ENCODE results near the gene RCCD1.
"Not testable (repeated sequence)": the region's sequence is repeated elsewhere in the genome, so short reads cannot be mapped to it uniquely, and the experiment has no call there.

The RCCD1 gene

GRCh38 chr15:90918034-90918788 lies 36.5 kb upstream of the RCCD1 start:
- DNase-seq (ENCODE audit: low read depth) = no peak

GRCh38 chr15:90918835-90919234 lies 35.8 kb upstream of the RCCD1 start:
- no peak for DNase-seq (ENCODE audit: low read depth)

GRCh38 chr15:90921887-90922286 lies 32.8 kb upstream of the RCCD1 start:
- DNase-seq (ENCODE audit: low read depth) = no peak

- DNase-seq (ENCODE audit: low read depth) = not testable (repeated sequence)
Measured at GRCh38 chr15:90922712-90923322, 31.9 kb upstream of the RCCD1 start.

DNA sequence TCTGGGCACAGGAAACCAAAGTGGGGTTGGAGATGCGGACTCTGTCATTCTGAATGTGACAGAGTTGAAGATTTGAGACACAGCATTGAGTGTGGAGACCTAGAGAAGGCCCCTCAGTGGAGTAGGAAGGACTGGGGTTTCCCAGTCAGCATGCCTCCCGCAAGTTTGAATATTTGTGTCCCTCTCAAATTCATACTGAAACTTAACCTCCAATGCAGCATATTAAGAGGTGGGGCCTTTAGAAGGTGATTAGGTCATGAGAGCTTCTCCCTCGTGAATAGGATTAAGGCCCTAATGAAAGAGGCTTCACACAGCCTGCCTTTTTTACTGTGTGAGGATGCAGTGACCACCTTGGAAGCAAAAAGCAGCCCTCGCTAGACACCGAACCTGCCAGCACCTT lies 30.3 kb upstream of the RCCD1 start:
- no peak for DNase-seq (ENCODE audit: low read depth)

GRCh38 chr15:90926766-90927165 lies 27.9 kb upstream of the RCCD1 start:
- DNase-seq (ENCODE audit: low read depth) = not testable (repeated sequence)

DNA sequence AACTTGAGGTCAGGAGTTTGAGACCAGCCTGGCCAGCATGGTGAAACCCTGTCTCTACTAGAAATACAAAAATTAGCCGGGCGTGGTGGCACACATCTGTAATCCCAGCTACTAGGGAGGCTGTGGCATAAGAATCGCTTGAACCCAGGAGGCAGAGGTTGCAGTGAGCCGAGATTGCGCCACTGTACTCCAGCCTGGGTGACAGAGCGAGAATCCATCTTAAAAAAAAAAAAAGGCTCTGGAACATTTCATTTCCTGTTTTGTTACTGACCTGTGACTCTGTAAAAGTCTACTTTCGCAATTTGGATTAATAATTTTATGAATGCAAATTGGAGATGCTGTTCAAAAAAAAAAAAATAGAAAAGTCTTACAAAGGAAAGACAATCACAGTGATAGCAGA lies 26.6 kb upstream of the RCCD1 start:
- not testable (repeated sequence) for DNase-seq (ENCODE audit: low read depth)

GRCh38 chr15:90929246-90930019 lies 25.3 kb upstream of the RCCD1 start:
- no peak for DNase-seq (ENCODE audit: low read depth)

DNA sequence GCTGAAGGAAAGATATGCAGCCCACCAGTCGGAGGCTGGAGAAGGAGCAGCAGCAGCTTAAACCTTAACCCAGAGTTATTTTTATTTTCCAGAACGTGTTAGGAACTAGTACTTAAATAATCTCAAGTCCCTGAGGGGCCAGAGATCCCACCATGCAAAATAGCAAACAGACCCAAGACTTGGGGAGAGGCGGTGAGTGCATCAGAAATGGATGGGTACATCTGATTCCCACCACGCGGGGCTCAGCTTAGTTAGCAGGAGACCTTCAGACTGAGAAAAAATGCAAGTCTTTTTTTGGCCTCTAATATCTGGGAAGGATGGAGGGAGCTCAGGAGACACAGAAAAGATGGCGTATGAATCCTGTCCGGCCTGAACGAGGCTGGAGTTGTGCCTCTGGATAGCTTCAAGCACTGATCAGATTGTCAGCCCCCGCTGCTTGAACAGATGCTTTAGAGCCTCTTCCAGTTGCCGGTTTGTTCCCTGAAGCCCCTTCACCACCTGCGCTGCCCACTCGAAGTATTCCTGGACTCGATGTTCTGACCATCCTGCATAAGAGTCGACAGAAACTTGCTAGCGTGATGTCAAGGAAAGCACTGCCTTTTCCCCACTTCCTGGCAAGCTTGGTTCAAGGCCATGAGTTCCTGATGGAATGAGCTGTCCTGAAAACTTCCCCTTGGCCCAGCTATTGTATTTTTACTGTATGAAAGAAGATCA lies 23.7 kb upstream of the RCCD1 start:
- DNase-seq (ENCODE audit: low read depth) = no peak

GRCh38 chr15:90931575-90931827 lies 23.2 kb upstream of the RCCD1 start:
- DNase-seq (ENCODE audit: low read depth) = no peak

DNA sequence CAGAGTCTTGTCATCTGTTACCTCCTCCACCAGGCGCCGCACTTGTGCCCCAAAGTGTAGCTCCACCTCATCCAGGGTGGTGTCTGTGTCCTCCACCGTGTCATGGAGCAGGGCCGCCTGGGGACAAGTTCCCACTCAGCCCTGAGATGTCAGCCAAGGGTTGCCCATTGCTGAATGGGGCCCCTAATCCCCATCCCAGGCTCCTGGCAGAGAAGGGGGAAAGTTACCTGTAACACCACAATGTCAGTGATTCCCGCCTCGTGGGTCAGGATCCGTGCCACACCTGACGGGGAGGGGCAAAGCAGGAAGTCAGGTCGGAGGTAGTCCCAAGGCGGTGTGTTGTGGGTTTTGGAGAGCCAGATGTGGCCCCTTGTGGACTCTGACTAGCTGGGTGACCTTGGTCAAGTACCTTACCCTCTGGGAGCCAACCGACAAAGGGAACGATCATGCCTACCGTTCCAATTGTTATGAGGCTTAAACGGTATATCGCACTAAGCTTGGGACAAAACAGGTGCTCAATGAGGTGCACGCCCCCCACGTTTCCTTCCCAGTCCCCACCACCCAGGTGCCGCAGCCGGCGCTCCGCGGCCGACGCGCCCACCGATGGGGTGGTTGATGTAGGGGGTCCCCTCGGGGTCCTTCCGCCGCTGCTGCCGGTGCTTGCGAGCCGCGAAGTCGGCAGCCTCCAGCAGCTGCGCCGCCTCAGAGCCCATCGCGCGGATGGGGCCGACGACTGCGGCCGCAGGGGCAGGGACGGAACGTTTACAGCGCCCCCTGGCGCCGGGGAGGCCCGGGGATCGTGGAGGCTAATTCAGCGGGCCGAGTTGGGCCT lies 22.6 kb upstream of the RCCD1 start, which contains the start of gene HDDC3:
Gene HDDC3 (minus strand): TSS at position 722 of the 832 bp plus-strand sequence. CDS start 9 bp downstream, at position 713.
- peak; percentile 80 for DNase-seq (ENCODE audit: low read depth)

- DNase-seq (ENCODE audit: low read depth) = no peak
Measured at GRCh38 chr15:90932660-90932991, 22.1 kb upstream of the RCCD1 start.

GRCh38 chr15:90933301-90933700 lies 21.4 kb upstream of the RCCD1 start:
- no peak for DNase-seq (ENCODE audit: low read depth)

GRCh38 chr15:90934256-90934948 lies 20.3 kb upstream of the RCCD1 start:
- DNase-seq (ENCODE audit: low read depth) = peak; percentile 77

DNA sequence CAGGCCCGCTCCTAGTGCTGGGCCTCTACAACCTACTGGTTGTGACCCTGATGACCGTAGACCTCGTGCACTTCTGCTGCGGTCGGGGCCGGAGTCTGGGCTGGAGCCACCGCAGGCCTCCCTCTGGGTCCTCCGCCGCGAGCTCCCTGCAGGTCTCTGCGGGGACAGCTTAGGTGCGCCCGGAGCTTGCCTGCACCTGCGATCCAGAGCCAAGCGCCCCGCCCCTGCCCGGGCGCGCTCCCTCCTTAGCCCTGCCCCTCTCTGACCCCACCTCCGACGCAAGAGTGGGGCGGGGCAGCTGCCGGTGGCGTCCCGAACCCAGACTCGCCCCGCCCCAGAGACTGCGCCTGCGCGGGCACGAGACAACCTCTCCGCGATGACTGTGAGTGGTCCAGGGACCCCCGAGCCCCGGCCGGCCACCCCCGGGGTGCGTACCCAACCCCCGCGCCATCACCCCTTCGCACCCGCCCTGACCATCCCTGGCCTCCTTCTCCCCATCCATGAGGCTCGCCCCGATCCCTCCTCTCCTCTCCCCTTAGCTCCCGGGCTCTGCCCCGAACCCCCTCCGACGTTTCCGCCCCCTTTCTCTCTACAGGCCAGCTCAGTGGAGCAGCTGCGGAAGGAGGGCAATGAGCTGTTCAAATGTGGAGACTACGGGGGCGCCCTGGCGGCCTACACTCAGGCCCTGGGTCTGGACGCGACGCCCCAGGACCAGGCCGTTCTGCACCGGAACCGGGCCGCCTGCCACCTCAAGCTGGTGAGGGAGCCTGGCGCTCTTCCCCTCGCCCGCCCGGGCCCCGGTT lies 19.5 kb upstream of the RCCD1 start, which contains the start of gene UNC45A:
Gene UNC45A (plus strand): TSS at position 337 of the 803 bp plus-strand sequence. CDS start 40 bp downstream, at position 377.
- peak; percentile 78 for DNase-seq (ENCODE audit: low read depth)

DNA sequence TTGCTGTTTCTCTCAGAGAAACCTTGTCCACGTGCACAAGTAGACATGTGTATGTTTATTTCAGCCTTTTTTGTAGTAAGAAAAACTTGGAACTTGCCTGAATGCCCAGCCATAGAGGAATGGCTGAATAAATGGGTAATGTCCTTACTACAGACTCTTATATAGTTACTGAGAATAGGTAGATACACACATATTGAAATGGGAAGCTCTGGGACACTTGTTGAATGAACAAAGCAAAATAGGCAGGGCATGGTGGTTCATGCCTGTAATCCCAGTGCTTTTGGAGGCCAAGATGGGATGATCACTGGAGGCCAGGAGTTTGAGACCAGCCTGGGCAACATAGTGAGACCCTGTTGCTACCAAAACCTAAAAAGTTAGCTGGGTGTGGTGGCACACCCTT lies 17.9 kb upstream of the RCCD1 start:
- no peak for DNase-seq (ENCODE audit: low read depth)

DNA sequence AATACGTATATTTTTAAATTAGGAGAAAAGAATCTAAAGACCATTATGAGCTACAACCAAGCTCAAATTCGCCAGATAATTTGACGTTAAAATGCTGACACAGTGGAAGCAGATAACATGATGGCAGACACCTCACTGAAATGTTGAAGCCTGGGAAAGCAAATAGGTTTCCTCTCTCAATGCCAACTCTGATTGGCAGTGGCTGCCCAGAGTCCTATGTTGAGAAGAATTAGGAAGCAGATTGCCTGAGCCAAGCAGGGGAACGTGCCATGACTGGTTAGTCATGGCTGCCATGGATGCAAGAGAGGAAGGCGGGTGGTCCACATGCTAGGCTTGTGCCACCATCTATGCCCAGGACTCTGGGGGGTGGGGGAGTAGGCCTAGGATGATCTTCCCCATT lies 16.4 kb upstream of the RCCD1 start:
- DNase-seq (ENCODE audit: low read depth) = no peak

- DNase-seq (ENCODE audit: low read depth) = no peak
Measured at GRCh38 chr15:90939756-90940155, 14.9 kb upstream of the RCCD1 start.

DNA sequence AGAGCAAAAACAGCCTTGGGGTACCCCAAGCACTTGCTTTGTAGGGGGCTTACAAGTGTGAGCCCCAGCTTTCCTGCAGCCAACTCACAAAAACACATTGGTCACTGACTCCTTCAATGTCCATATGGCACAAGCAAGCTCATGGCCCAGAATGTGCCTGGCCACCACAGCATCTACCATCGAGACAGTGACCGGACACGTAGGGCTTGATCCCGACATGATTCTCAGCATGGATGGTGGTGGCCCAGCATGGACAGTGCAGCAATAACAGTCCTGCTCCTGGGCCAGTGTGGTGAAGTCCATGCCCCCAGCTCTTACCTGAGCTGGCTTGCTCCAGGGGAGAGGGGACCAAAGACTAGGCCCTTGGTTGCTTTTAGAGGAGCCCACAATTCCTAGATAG lies 13.6 kb upstream of the RCCD1 start:
- no peak for DNase-seq (ENCODE audit: low read depth)

All from CMK (cell line).